Measurements from ENCODE around the gene PDYN.

- TF ChIP-seq CTCF (conservative IDR thresholded peaks at IDR 0.05): no peak
- TF ChIP-seq ZFX (IDR thresholded peaks at IDR 0.05): no peak
Measured at GRCh38 chr20:1950836-1951235, 43.0 kb downstream of the PDYN start.

Measured in C4-2B (cell line).